HepG2 (cell line): Measurements from ENCODE around the gene LY6G5B. TPM values are rescaled to one million over a fixed set of nuclear protein-coding genes. Genes with fewer than 3 reads are reported as not detected.

Experiments
- AGO2 ChIP-seq: fragments of 200-400 bp; formaldehyde crosslinking; optimal IDR thresholded peaks from 2 replicates; pipeline ENCODE3; 2017; ENCODE audit warnings: mild to moderate bottlenecking, low read depth, low read length, moderate library complexity
- ATF1 ChIP-seq: IDR thresholded peaks from 2 replicates; pipeline ENCODE4 v1.6.1; 2016; ENCODE audit warnings: mild to moderate bottlenecking, control low read depth
- ATRX ChIP-seq: sonication (generic); formaldehyde crosslinking; IDR thresholded peaks from 2 replicates; pipeline ENCODE4 v1.4.0; 2020; ENCODE audit warnings: missing genetic modification reagents, borderline replicate concordance
- GFI1 ChIP-seq: sonication (generic); formaldehyde crosslinking; IDR thresholded peaks from 2 replicates; pipeline ENCODE4 v1.5.0; 2020; ENCODE audit warnings: missing genetic modification reagents, mild to moderate bottlenecking, borderline replicate concordance
- ISL2 ChIP-seq: sonication (generic); formaldehyde crosslinking; IDR thresholded peaks from 2 replicates; pipeline ENCODE4 v1.5.0; 2020; ENCODE audit warnings: missing genetic modification reagents
- MEIS2 ChIP-seq: sonication (generic); formaldehyde crosslinking; IDR thresholded peaks from 2 replicates; pipeline ENCODE4 v1.9.0; 2021; ENCODE audit warnings: mild to moderate bottlenecking, missing genetic modification reagents
- NFYC ChIP-seq: IDR thresholded peaks from 2 replicates; pipeline ENCODE4 v1.6.1; 2016; ENCODE audit warnings: missing genetic modification reagents, missing compliant biosample characterization
- NRL ChIP-seq: sonication (generic); formaldehyde crosslinking; IDR thresholded peaks from 2 replicates; pipeline ENCODE4 v1.5.0; 2020; ENCODE audit warnings: missing genetic modification reagents, mild to moderate bottlenecking, moderate library complexity, borderline replicate concordance
- PHB2 ChIP-seq: fragments of 450-650 bp; IDR thresholded peaks from 2 replicates; pipeline ENCODE4 v1.6.1; 2018; ENCODE audit not compliant: partially characterized antibody
- RFXAP ChIP-seq: sonication (generic); formaldehyde crosslinking; IDR thresholded peaks from 2 replicates; pipeline ENCODE4 v1.4.0; 2020; ENCODE audit warnings: missing genetic modification reagents, borderline replicate concordance
- RXRB ChIP-seq: IDR thresholded peaks from 2 replicates; pipeline ENCODE4 v1.6.1; 2016; ENCODE audit warnings: borderline replicate concordance, missing genetic modification reagents, missing compliant biosample characterization
- SATB2 ChIP-seq: sonication (generic); formaldehyde crosslinking; IDR thresholded peaks from 2 replicates; pipeline ENCODE4 v1.5.0; 2020; ENCODE audit warnings: missing genetic modification reagents
- SNAI1 ChIP-seq: sonication (generic); formaldehyde crosslinking; IDR thresholded peaks from 2 replicates; pipeline ENCODE4 v1.5.0; 2020; ENCODE audit warnings: mild to moderate bottlenecking, missing genetic modification reagents, borderline replicate concordance
- TGIF2 ChIP-seq: IDR thresholded peaks from 2 replicates; pipeline ENCODE4 v1.6.1; 2016; ENCODE audit warnings: control low read depth, missing compliant biosample characterization
- ZFP1 ChIP-seq: IDR thresholded peaks from 2 replicates; pipeline ENCODE4 v1.6.1; 2016
- ZFP41 ChIP-seq: sonication (generic); formaldehyde crosslinking; IDR thresholded peaks from 2 replicates; pipeline ENCODE4 v1.4.0; 2020; ENCODE audit warnings: mild to moderate bottlenecking, missing genetic modification reagents, borderline replicate concordance
- ZNF121 ChIP-seq: sonication (generic); formaldehyde crosslinking; IDR thresholded peaks from 2 replicates; pipeline ENCODE4 v1.5.0; 2020; ENCODE audit warnings: mild to moderate bottlenecking, missing genetic modification reagents
- ZNF367 ChIP-seq: sonication (generic); formaldehyde crosslinking; IDR thresholded peaks from 2 replicates; pipeline ENCODE4 v1.4.0; 2020; ENCODE audit warnings: missing genetic modification reagents, borderline replicate concordance
- ZNF569 ChIP-seq: sonication (generic); formaldehyde crosslinking; IDR thresholded peaks from 2 replicates; pipeline ENCODE4 v1.5.0; 2020; ENCODE audit warnings: mild to moderate bottlenecking, missing genetic modification reagents, moderate library complexity, borderline replicate concordance
- ZNF605 ChIP-seq: sonication (generic); formaldehyde crosslinking; IDR thresholded peaks from 2 replicates; pipeline ENCODE4 v1.8.0; 2022; ENCODE audit warnings: mild to moderate bottlenecking, missing genetic modification reagents
- ZNF792 ChIP-seq: IDR thresholded peaks from 2 replicates; pipeline ENCODE4 v1.6.1; 2016
- polyA plus RNA-seq, 8 experiments: library from polyadenylated mRNA; depleted of rRNA in 3 of 8; stranded (reverse) in 7 of 8; unstranded in 1 of 8; fragments of >200 nt; fragmentation: Illumina TruSeq in 4 of 8; extraction: Trizol in 4 of 8; gene quantifications; 2 replicates each; pipeline versions ENCODE4 v1.2.1 to v1.2.3, GENCODE V29; 2011 to 2016; ENCODE audit warnings: low read depth in 4 of 8, missing spikeins in 1 of 8, mixed read lengths in 1 of 8; ENCODE audit not compliant: insufficient read depth in 1 of 8
- total RNA-seq, 5 experiments: library from RNA; depleted of rRNA; stranded (reverse); fragments of >200 nt; fragmentation: Illumina TruSeq; extraction: Trizol; gene quantifications; 2 replicates each; pipeline ENCODE4 v1.2.3, GENCODE V29; 2016; ENCODE audit warnings: low read depth in 1 of 5
- TF ChIP-seq, protein P1 (sequence below): sonication (generic); formaldehyde crosslinking; IDR thresholded peaks from 2 replicates; pipeline ENCODE4 v1.5.0; 2020; ENCODE audit warnings: missing genetic modification reagents, mild to moderate bottlenecking, borderline replicate concordance
- TF ChIP-seq, protein P2 (sequence below): sonication (generic); formaldehyde crosslinking; IDR thresholded peaks from 2 replicates; pipeline ENCODE4 v1.5.0; 2020; ENCODE audit warnings: mild to moderate bottlenecking, missing genetic modification reagents
- TF ChIP-seq, protein P3 (sequence below): sonication (generic); formaldehyde crosslinking; IDR thresholded peaks from 2 replicates; pipeline ENCODE4 v1.8.1; 2023; ENCODE audit warnings: missing genetic modification reagents, mild to moderate bottlenecking, borderline replicate concordance
- TF ChIP-seq, protein P4 (sequence below): sonication (generic); formaldehyde crosslinking; IDR thresholded peaks from 2 replicates; pipeline ENCODE4 v1.4.0; 2020; ENCODE audit warnings: missing genetic modification reagents, borderline replicate concordance
- TF ChIP-seq, protein P5 (sequence below): sonication (generic); formaldehyde crosslinking; IDR thresholded peaks from 2 replicates; pipeline ENCODE4 v1.5.0; 2020; ENCODE audit warnings: mild to moderate bottlenecking, low read depth, missing genetic modification reagents, borderline replicate concordance

Gene LY6G5B
- total and polyA plus RNA-seq, 2 of the 13 experiments (the other 11 are each of a cell fraction or from before 2014, with no cell fraction given) = 7.8 to 15.7 TPM

DNA sequence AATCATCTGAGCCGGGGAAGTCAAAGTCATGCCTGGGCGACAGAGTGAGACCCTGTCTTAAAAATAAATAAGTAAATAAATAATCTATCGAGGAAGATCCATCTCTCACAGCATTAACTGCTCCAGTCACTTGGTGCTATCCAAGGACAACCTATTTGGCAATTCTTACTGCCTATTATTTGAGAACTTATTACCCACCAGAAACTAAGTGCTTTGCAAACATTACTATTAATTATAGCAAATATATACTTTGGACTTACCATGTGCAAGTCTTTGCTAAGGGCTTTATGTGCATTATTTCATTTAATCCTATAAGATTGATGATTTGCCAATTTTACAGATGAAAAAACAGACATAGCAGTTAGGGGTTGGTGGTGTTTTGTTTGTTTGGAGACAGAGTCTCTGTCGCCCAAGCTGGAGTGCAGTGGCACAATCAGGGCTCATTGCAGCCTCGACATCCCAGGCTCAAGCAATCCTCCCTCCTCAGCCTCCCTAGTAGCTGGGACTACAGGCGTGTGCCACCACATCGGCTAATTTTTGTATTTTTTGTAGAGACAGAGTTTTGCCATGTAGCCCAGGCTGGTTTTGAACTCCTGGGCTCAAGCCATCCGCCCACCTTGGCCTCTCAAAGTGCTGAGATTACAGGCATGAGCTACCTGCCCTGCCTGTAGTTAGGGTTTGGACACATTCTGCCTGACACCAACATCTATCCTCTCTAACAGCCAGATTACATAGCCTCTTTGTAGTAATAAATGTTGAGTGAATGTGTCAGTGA lies 15.0 kb upstream of the LY6G5B start (continued):
- TF ChIP-seq, protein P1, sequence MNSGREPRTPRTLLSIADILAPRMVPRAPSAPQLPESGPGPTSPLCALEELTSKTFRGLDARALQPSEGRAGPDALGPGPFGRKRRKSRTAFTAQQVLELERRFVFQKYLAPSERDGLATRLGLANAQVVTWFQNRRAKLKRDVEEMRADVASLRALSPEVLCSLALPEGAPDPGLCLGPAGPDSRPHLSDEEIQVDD (CRISPR knock-in tag) = no peak
- TF ChIP-seq ZNF605 (CRISPR knock-in tag) (no peak), GFI1 (CRISPR knock-in tag) (no peak), ZNF121 (CRISPR knock-in tag) (0 out of 2 replicates have a peak, but pooled peaks have one; percentile 17), SATB2 (0 out of 2 replicates have a peak, but pooled peaks have one; percentile 64), RFXAP (CRISPR knock-in tag) (no peak), NRL (CRISPR knock-in tag) (no peak), RXRB (CRISPR knock-in tag) (0 out of 2 replicates have a peak, but pooled peaks have one; percentile 12), ZNF367 (CRISPR knock-in tag) (no peak), ZFP41 (CRISPR knock-in tag) (no peak), ZFP1 (CRISPR knock-in tag) (no peak), SNAI1 (no peak), ZNF792 (no peak), NFYC (CRISPR knock-in tag) (no peak), TGIF2 (no peak), AGO2 (no peak), ATRX (CRISPR knock-in tag) (no peak), PHB2 (no peak), ISL2 (CRISPR knock-in tag) (0 out of 2 replicates have a peak, but pooled peaks have one; percentile 29), ZNF569 (peak; percentile 32; the same call in 1 of the 2 replicates), MEIS2 (CRISPR knock-in tag) (no peak), ATF1 (CRISPR knock-in tag) (no peak)
- TF ChIP-seq, protein P2, sequence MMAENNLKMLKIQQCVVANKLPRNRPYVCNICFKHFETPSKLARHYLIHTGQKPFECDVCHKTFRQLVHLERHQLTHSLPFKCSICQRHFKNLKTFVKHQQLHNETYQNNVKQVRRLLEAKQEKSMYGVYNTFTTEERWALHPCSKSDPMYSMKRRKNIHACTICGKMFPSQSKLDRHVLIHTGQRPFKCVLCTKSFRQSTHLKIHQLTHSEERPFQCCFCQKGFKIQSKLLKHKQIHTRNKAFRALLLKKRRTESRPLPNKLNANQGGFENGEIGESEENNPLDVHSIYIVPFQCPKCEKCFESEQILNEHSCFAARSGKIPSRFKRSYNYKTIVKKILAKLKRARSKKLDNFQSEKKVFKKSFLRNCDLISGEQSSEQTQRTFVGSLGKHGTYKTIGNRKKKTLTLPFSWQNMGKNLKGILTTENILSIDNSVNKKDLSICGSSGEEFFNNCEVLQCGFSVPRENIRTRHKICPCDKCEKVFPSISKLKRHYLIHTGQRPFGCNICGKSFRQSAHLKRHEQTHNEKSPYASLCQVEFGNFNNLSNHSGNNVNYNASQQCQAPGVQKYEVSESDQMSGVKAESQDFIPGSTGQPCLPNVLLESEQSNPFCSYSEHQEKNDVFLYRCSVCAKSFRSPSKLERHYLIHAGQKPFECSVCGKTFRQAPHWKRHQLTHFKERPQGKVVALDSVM (CRISPR knock-in tag) = peak; percentile 99
- TF ChIP-seq, protein P3, sequence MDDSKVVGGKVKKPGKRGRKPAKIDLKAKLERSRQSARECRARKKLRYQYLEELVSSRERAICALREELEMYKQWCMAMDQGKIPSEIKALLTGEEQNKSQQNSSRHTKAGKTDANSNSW = no peak
- TF ChIP-seq, protein P4, sequence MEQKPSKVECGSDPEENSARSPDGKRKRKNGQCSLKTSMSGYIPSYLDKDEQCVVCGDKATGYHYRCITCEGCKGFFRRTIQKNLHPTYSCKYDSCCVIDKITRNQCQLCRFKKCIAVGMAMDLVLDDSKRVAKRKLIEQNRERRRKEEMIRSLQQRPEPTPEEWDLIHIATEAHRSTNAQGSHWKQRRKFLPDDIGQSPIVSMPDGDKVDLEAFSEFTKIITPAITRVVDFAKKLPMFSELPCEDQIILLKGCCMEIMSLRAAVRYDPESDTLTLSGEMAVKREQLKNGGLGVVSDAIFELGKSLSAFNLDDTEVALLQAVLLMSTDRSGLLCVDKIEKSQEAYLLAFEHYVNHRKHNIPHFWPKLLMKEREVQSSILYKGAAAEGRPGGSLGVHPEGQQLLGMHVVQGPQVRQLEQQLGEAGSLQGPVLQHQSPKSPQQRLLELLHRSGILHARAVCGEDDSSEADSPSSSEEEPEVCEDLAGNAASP (CRISPR knock-in tag) = peak; percentile 67; the same call in 1 of the 2 replicates
- TF ChIP-seq, protein P5, sequence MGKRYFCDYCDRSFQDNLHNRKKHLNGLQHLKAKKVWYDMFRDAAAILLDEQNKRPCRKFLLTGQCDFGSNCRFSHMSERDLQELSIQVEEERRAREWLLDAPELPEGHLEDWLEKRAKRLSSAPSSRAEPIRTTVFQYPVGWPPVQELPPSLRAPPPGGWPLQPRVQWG (CRISPR knock-in tag) = no peak
